Sigmoid colon (tissue), 7 donors: ENCODE results near the gene LIMS2. TPM values are rescaled to one million over a fixed set of nuclear protein-coding genes. Genes with fewer than 3 reads are reported as not detected.

Experiments used
- DNase-seq: peaks from one replicate; pipeline ENCODE4 v3.0.0-alpha.2; 2019
- H3K27ac ChIP-seq, 4 donors: fragments of 200-600 bp; sonication (generic); one replicate each; pipeline ENCODE4 v1.5.1; 2016 to 2019; ENCODE audit warnings: mild to moderate bottlenecking in 1 of 4
- H3K27me3 ChIP-seq, 3 donors: fragments of 200-600 bp; sonication (generic); one replicate each; pipeline ENCODE4 v1.5.1; 2019; ENCODE audit warnings: mild to moderate bottlenecking in 1 of 3
- H3K36me3 ChIP-seq, 4 donors: fragments of 200-600 bp; sonication (generic); one replicate each; pipeline ENCODE4 v1.5.1; 2016 to 2019
- H3K4me1 ChIP-seq, 4 donors: fragments of 200-600 bp; sonication (generic); one replicate each; pipeline ENCODE4 v1.5.1; 2017 to 2019
- H3K4me3 ChIP-seq, 4 donors: fragments of 200-600 bp; sonication (generic); one replicate each; pipeline ENCODE4 v1.5.1; 2017 to 2019; ENCODE audit warnings: mild to moderate bottlenecking in 2 of 4, moderate library complexity in 1 of 4
- H3K9me3 ChIP-seq, 4 donors: fragments of 200-600 bp in 3 of 4; sonication (generic) in 3 of 4; one replicate each; pipeline versions ENCODE4 v1.5.1 to v1.6.1; 2013 to 2019
- EP300 ChIP-seq, 4 donors: sonication (generic); formaldehyde crosslinking; IDR thresholded peaks; one replicate each; pipeline ENCODE4 v1.6.1; 2017; ENCODE audit warnings: antibody characterized with exemption in 4 of 4
- POLR2A ChIP-seq, 2 donors: fragments of 450-650 bp; IDR thresholded peaks; one replicate each; pipeline ENCODE4 v1.6.1; 2016; ENCODE audit warnings: antibody characterized with exemption in 2 of 2, mild to moderate bottlenecking in 2 of 2, moderate library complexity in 2 of 2
- POLR2AphosphoS5 ChIP-seq, 4 donors: sonication (generic); formaldehyde crosslinking; IDR thresholded peaks; one replicate each; pipeline ENCODE4 v1.6.1; 2017; ENCODE audit warnings: antibody characterized with exemption in 4 of 4
- WGBS, 2 donors: extraction: QIAGEN DNeasy Blood & Tissue Kit; methylation state at CpG; one replicate each; pipeline ENCODE4 v1.1.7; 2013; 5-methylcytosine and 5-hydroxymethylcytosine counted together
- intact Hi-C: fragments of 100-400 bp; cut with DNase I; formaldehyde crosslinking; loops from one replicate; pipeline ENCODE4 v1.15.1; 2023
- polyA plus RNA-seq, 3 donors: library from polyadenylated mRNA; stranded (reverse); fragments of 200-250 nt; gene quantifications; one replicate each; pipeline ENCODE4 v1.2.3, GENCODE V29; 2013
- total RNA-seq, 4 donors: library from RNA; depleted of rRNA; stranded (reverse); fragments of >200 nt; gene quantifications; one replicate each; pipeline ENCODE4 v1.1.0, GENCODE V29; 2016
- TF ChIP-seq, protein P1 (sequence below), 4 experiments: fragments of 450-650 bp in 3 of 4; fragments of 200-600 bp in 1 of 4; IDR thresholded peaks; one replicate each; pipeline ENCODE4 v1.5.1; 2016 to 2019; ENCODE audit warnings: antibody characterized with exemption in 4 of 4, mild to moderate bottlenecking in 3 of 4, moderate library complexity in 2 of 4
- donor health status: healthy with polysubstance abuse.
- donor health status: Bipolar disorder and iron deficiency.
- donor health status: healthy.

Gene LIMS2
- total and polyA plus RNA-seq, 7 donors, result 3.2 to 357 (median 125) TPM

DNA sequence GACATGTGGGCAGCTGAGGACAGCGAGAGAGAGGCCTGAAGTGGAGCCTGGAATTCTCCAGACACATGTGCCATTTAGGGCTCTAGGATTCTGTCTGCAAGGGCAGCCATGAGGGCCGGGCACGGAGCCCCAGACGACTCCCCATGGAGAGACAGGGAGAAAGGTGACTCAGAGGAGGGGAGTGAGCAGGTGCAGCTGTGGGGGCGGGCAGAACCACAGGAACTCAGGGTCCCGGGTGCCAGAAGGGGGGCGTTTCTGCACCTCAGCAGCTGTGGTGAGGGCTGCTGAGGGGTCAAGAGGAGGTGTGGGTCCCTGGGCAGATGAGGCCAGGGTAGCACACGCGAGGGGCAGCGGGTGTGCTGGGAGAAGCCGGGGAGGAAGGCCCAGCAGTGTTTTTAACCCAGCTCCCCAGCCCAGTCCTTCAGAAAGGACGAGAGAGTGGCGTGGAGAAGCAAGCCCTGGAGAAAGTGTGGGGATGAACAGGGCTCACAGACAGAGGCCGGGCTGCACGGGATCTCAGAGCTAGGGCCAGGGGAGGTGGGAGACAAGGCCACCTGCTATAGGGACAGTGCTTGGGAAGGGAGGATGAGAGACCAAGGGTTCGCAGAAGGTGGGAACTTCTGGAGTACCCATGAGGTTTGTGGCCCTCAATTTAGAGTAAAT is 21.8 kb downstream of the LIMS2 start:
- H3K27me3 ChIP-seq, result no peaks in the 10 kb centered on the region
- DNase-seq, result peak; percentile 73
- no peak overlapping the region for H3K4me3 ChIP-seq
- H3K4me1 ChIP-seq, result peaks cover 0 to 99% (median 97%) of the 10 kb centered on the region in 4 donors
- TF ChIP-seq, protein P1, sequence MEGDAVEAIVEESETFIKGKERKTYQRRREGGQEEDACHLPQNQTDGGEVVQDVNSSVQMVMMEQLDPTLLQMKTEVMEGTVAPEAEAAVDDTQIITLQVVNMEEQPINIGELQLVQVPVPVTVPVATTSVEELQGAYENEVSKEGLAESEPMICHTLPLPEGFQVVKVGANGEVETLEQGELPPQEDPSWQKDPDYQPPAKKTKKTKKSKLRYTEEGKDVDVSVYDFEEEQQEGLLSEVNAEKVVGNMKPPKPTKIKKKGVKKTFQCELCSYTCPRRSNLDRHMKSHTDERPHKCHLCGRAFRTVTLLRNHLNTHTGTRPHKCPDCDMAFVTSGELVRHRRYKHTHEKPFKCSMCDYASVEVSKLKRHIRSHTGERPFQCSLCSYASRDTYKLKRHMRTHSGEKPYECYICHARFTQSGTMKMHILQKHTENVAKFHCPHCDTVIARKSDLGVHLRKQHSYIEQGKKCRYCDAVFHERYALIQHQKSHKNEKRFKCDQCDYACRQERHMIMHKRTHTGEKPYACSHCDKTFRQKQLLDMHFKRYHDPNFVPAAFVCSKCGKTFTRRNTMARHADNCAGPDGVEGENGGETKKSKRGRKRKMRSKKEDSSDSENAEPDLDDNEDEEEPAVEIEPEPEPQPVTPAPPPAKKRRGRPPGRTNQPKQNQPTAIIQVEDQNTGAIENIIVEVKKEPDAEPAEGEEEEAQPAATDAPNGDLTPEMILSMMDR (IDR thresholded peaks at IDR 0.05), result no peak
- peak in 1 of 4 donors; percentile 25 for TF ChIP-seq POLR2AphosphoS5 (IDR thresholded peaks at IDR 0.05)
- peak in 1 of 4 donors; percentile 10 for TF ChIP-seq EP300 (IDR thresholded peaks at IDR 0.05)
- peaks cover 7 to 41% (median 31%) of the 10 kb centered on the region in 4 donors for H3K36me3 ChIP-seq
- peak overlapping the region; percentile 86 to 97 (median 92) for H3K27ac ChIP-seq
- intact Hi-C loops, result loop anchor here (2.0 kb wide), 1 partner anchor 21 kb away; the partner anchor contains the start of gene LIMS2
- no peaks in the 10 kb centered on the region for H3K9me3 ChIP-seq
- WGBS, 2 donors, result 74 to 81% methylated on average over 16 of the region's 16 CpGs

- no peak overlapping the region for H3K4me3 ChIP-seq
- TF ChIP-seq POLR2AphosphoS5 (IDR thresholded peaks at IDR 0.05) (peak in 3 of 4 donors; percentile 37 to 46 (median 43)), POLR2A (IDR thresholded peaks at IDR 0.05) (no peak), EP300 (IDR thresholded peaks at IDR 0.05) (no peak)
- TF ChIP-seq, protein P1 (IDR thresholded peaks at IDR 0.05), result no peak
- H3K27me3 ChIP-seq, result no peaks in the 10 kb centered on the region
- H3K4me1 ChIP-seq, result peaks cover 0 to 99% (median 97%) of the 10 kb centered on the region in 4 donors
- H3K9me3 ChIP-seq, result no peaks in the 10 kb centered on the region
- peaks cover 7 to 46% (median 30%) of the 10 kb centered on the region in 4 donors for H3K36me3 ChIP-seq
- DNase-seq, result peak; percentile 79
- peak overlapping the region; percentile 86 to 97 (median 92) for H3K27ac ChIP-seq
- 80 to 81% methylated on average over 25 of the region's 25 CpGs for WGBS, 2 donors
- intact Hi-C loops, result loop anchor here (1.0 to 2.0 kb wide), 2 partner anchors 22 to 29 kb away; partner anchors contain the start of gene LIMS2
Measured at GRCh38 chr2:127652786-127653357, 22.5 kb downstream of the LIMS2 start.

DNA sequence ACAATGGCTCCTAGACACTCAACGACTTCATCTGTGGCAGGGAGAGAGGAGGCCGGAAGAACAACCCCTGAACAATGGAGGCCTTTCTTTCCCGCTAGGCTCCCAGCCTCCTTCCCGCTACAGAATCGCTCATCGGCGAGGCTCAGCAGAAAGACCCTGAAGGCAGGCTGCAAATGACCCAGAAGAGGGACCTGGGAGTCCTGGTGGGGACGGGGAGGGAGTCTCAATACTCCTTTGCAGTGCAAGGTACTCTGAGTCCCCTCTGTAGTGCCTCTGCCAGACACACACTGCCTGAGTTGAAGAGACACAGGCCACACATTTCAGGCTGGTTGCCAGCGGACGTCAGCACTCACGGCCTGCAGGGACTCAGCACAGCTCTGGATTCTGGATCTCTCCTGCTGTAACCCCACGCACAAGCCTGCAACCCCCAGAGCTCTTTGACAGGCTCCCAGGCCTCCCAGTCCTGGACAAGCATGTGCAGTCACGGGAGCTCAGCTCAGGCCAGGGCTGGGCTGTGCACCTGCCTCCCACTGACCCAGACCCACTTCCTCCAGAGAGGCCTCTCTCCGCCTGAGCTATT is 23.3 kb downstream of the LIMS2 start:
- Histone ChIP-seq H3K4me1 (peaks cover 0 to 99% (median 97%) of the 10 kb centered on the region in 4 donors), H3K27ac (peak overlapping the region; percentile 86 to 97 (median 92)), H3K36me3 (peaks cover 7 to 38% (median 26%) of the 10 kb centered on the region in 4 donors), H3K27me3 (no peaks in the 10 kb centered on the region), H3K9me3 (no peaks in the 10 kb centered on the region), H3K4me3 (no peak overlapping the region)
- TF ChIP-seq POLR2AphosphoS5 (IDR thresholded peaks at IDR 0.05) (peak; percentile 96 to 98 (median 98)), POLR2A (IDR thresholded peaks at IDR 0.05) (peak; percentile 8 to 21), EP300 (IDR thresholded peaks at IDR 0.05) (peak; percentile 95 to 99 (median 98))
- TF ChIP-seq, protein P1 (IDR thresholded peaks at IDR 0.05), result no peak
- DNase-seq, result peak; percentile 99
- intact Hi-C loops, result loop anchor here (1.0 to 2.0 kb wide), 2 partner anchors 23 to 30 kb away; partner anchors contain the start of gene LIMS2
- WGBS, 2 donors, result 78 to 84% methylated on average over 14 of the region's 14 CpGs

DNA sequence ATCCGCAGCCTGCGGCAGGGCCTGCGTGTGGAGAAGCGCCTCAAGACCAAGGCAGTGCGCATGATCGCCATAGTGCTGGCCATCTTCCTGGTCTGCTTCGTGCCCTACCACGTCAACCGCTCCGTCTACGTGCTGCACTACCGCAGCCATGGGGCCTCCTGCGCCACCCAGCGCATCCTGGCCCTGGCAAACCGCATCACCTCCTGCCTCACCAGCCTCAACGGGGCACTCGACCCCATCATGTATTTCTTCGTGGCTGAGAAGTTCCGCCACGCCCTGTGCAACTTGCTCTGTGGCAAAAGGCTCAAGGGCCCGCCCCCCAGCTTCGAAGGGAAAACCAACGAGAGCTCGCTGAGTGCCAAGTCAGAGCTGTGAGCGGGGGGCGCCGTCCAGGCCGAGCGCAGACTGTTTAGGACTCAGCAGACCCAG is 23.9 kb downstream of the LIMS2 start:
- H3K4me1 ChIP-seq, result peaks cover 0 to 99% (median 97%) of the 10 kb centered on the region in 4 donors
- H3K27ac ChIP-seq, result peak overlapping the region; percentile 86 to 97 (median 92)

More for the DNA sequence above, 23.9 kb downstream of the LIMS2 start:
- 91 to 93% methylated on average over 29 of the region's 29 CpGs for WGBS, 2 donors
- no peaks in the 10 kb centered on the region for H3K9me3 ChIP-seq
- DNase-seq, result peak; percentile 83
- H3K36me3 ChIP-seq, result peaks cover 7 to 39% (median 22%) of the 10 kb centered on the region in 4 donors
- H3K27me3 ChIP-seq, result no peaks in the 10 kb centered on the region
- TF ChIP-seq, protein P1 (IDR thresholded peaks at IDR 0.05), result no peak
- peak in 2 of 4 donors; percentile 22 to 47 for TF ChIP-seq EP300 (IDR thresholded peaks at IDR 0.05)
- no peak for TF ChIP-seq POLR2A (IDR thresholded peaks at IDR 0.05)
- peak in 2 of 4 donors; percentile 22 to 43 for TF ChIP-seq POLR2AphosphoS5 (IDR thresholded peaks at IDR 0.05)
- intact Hi-C loops, result no loop called here
- H3K4me3 ChIP-seq, result no peak overlapping the region
